PFSK-1 (cell line): ENCODE results near the gene EFEMP2.

Experiments used
- POLR2AphosphoS5 ChIP-seq: IDR thresholded peaks from 2 replicates; pipeline ENCODE4 v1.6.1; 2012; ENCODE audit warnings: low read depth, mild to moderate bottlenecking, control low read depth, low read length, moderate library complexity
- SIN3A ChIP-seq: IDR thresholded peaks from 2 replicates; pipeline ENCODE4 v1.6.1; 2012; ENCODE audit warnings: mild to moderate bottlenecking, low read length, moderate library complexity, borderline replicate concordance; ENCODE audit not compliant: insufficient read depth

- TF ChIP-seq SIN3A = no peak
- no peak for TF ChIP-seq POLR2AphosphoS5
These were observed 24.9 kb downstream of the EFEMP2 start for GRCh38 chr11:65847746-65848145.
